GM12873 (cell line): ENCODE measurements around the gene PAQR5.

Experiments used
- TF ChIP-seq, protein P1 (sequence below): IDR thresholded peaks from 2 replicates; pipeline ENCODE4 v1.5.1; 2012; ENCODE audit warnings: low read depth, mild to moderate bottlenecking, moderate library complexity, low read length, control low read depth; ENCODE audit not compliant: insufficient read depth; ENCODE audit errors: missing control alignments

Gene PAQR5

DNA sequence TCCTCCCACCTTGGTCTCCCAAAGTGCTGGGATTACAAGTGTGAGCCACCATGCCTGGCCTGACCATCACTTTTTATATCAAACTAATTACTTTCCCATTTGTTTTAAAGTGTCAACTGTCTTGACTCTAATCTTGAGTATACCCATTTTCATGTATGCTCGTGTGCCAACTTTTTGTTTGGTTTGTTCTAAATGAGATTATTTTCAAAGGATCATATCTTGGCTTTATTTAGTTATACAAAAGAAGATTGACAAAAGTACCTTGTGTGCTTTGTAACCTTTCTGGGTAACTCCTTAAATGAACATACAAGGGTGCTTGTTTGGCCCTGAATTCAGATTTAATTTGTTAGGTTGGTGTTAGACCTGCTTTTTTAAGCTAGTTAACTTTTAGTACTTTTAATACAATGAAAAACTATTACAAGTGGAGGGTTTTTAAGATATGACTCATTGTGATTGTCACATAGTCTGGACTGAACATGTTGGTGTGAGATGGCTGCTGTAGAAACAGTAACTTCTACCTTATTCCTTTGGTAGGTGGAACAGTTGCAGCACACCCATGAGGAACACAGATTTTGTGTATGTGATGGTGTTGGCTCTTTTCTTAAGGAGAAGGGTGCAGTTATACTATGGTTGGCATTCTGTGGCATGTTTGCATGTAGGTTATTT, 126.2 kb downstream of the PAQR5 start:
- TF ChIP-seq, protein P1, sequence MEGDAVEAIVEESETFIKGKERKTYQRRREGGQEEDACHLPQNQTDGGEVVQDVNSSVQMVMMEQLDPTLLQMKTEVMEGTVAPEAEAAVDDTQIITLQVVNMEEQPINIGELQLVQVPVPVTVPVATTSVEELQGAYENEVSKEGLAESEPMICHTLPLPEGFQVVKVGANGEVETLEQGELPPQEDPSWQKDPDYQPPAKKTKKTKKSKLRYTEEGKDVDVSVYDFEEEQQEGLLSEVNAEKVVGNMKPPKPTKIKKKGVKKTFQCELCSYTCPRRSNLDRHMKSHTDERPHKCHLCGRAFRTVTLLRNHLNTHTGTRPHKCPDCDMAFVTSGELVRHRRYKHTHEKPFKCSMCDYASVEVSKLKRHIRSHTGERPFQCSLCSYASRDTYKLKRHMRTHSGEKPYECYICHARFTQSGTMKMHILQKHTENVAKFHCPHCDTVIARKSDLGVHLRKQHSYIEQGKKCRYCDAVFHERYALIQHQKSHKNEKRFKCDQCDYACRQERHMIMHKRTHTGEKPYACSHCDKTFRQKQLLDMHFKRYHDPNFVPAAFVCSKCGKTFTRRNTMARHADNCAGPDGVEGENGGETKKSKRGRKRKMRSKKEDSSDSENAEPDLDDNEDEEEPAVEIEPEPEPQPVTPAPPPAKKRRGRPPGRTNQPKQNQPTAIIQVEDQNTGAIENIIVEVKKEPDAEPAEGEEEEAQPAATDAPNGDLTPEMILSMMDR: no peak

DNA sequence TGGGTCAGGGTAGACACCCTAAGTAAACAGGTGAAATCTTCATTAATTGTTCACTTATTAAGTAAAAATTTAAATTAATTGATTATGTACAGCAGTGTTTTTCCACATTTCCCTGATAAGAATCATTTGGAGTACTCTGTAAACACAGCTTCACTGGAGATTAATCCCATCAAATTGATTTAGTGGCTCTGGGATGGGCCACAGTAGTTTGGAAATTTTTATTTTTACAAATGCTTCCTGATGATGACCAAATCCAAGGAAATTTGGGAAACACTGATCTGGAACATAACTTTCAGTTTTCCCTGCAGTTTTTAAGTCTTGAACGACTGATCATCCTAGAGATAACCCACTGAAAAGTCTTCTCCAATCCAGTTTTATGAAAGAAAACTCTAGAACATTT, 135.1 kb downstream of the PAQR5 start:
- TF ChIP-seq, protein P1: no peak

DNA sequence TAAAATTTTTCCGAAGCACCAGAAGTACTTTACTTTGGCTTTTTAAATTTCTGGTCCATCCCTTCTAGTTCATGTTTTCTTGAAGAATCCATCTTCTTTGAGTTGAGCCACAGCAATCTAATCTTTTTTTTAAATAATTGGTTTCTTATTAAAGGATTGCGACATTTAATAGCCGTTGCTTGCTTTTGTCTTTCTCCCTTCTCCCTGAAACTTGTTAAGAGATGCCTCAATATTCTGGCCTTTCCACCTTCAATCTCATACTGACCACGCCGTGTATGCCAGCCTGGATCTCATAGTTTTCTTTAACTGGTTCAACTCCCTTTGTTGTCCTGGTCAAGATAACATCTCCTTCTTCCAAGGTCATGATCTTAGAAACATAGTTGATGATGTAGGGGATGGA, 135.5 kb downstream of the PAQR5 start:
- TF ChIP-seq, protein P1: no peak

DNA sequence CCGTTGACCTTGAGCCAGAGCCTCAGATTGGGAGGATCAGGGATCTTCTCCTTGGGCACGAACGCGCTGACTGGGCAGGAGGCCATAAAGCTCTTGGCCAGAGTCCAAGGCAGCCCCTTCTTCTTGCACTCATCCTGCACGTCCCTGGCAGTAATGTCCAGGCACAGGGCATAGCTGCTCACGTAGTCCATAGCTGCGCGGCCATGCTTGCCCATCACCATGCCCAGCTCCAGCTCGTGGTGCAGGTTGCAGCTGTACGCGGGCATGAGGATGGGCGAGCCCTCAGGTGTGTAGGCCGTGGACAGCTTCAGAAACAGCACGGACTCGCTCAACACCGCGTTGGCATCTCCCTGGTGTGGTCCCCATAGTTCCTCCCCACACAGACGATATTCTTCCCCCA, 136.0 kb downstream of the PAQR5 start:
- TF ChIP-seq, protein P1: no peak

DNA sequence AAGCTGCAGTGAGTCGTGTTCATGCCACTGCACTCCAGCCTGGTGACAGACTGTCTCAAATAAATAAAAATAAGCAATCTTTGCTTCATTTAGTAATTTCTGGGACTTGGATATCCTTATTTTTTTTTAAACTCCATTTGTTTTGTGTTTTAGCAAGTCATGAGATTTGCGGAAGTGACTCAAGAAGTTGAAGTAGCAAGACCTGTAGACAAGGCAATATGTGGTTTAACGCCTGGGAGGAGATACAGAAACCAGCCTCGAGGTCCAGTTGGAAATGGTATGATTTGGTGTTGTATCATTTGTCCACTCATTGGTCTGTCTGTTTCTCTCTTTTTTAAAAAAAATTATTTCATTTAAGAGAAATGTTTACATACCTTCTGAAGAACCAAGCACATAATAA, 137.3 kb downstream of the PAQR5 start:
- TF ChIP-seq, protein P1: no peak

DNA sequence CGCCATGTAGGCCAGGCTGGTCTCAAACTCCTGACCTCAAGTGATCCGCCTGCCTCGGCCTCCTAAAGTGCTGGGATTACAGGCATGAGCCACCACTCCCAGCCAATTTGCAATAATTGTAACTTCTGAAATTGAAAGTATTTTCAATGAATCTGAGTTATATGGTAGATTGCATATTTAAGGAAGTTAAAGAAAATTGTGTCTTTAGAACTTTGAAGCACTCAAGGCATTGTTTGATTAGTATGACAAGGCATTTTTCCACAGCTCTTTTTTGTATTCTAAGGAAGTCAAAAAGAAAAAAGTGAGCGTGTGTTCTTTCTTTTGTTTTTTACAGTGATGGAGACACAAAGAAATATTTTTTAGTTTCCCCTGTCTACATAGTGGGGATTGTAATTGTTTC, 138.2 kb downstream of the PAQR5 start:
- TF ChIP-seq, protein P1: no peak

DNA sequence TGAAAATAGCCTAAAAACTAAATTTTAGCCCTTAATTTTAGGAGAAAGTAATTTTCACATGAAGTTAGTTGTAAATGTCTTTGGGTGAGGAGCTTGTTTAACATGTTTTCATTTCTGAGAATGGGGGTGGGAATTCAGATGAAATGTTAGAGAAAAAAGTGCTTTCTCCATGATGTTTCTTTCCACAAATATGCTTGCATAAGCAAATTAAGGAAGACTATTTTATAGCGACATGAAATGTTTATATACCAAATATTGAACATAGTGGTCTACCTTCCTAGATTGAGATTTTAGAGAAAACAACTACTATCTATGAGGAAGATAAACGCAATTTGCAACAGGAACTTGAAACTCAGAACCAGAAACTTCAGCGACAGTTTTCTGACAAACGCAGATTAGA, 140.9 kb downstream of the PAQR5 start:
- TF ChIP-seq, protein P1: no peak

DNA sequence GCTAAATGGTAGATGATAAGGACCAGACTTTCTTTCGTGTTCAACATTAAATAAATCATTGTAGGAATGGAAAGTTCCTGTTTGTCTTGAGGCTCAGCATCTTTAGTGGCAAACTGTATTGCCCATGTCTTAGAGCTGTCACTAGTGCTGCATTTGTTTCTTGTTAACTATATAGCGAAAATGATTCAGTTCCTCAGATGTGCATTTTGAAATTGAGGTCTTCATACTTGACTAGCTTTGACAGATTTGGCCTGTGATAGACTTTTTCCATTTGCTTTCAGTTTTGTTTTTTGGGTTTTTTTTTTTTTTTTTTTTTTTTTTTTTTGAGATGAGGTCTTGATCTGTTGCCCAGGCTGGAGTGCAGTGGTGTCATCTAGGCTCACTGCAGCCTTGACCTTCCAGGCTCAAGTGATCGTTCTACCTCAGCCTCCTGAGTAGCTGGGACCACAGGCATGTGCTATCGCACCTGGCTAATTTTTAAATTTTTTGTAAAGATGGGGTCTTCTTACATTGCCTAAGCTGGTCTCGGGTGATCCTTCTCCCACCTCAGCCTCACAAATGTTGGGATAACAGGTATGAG, 144.4 kb downstream of the PAQR5 start:
- TF ChIP-seq, protein P1: no peak
